HepG2 (cell line): ENCODE data around the gene TRAIP. TPM values are rescaled to one million over a fixed set of nuclear protein-coding genes. Genes with fewer than 3 reads are reported as not detected.
A peak's percentile ranks its signal among the peaks of the same experiment; 100 is the strongest.

ENCODE experiments used
- HNRNPLL ChIP-seq: fragments of 200-400 bp; formaldehyde crosslinking; IDR thresholded peaks from 2 replicates; pipeline ENCODE4 v1.6.1; 2017; ENCODE audit warnings: mild to moderate bottlenecking, low read depth, low read length; ENCODE audit not compliant: poor library complexity, severe bottlenecking
- IRF2 ChIP-seq: IDR thresholded peaks from 2 replicates; pipeline ENCODE4 v1.6.1; 2018; ENCODE audit warnings: missing genetic modification reagents, missing compliant biosample characterization
- KDM4B ChIP-seq: sonication (generic); formaldehyde crosslinking; IDR thresholded peaks from 2 replicates; pipeline ENCODE4 v1.4.0; 2020; ENCODE audit warnings: missing genetic modification reagents
- MAF1 ChIP-seq: sonication (generic); formaldehyde crosslinking; IDR thresholded peaks from 2 replicates; pipeline ENCODE4 v1.5.0; 2020; ENCODE audit warnings: missing genetic modification reagents, borderline replicate concordance
- NCOR1 ChIP-seq: fragments of 200-600 bp; sonication (generic); IDR thresholded peaks from 2 replicates; pipeline ENCODE4 v1.7.0; 2017; ENCODE audit warnings: antibody characterized with exemption, low read length, borderline replicate concordance
- NR1H2 ChIP-seq: sonication (generic); formaldehyde crosslinking; IDR thresholded peaks from 2 replicates; pipeline ENCODE4 v1.8.1; 2022; ENCODE audit warnings: low read depth, missing genetic modification reagents, borderline replicate concordance
- PHF21A ChIP-seq: sonication (generic); formaldehyde crosslinking; IDR thresholded peaks from 2 replicates; pipeline ENCODE4 v1.5.0; 2020; ENCODE audit warnings: mild to moderate bottlenecking, missing genetic modification reagents
- SAP130 ChIP-seq: IDR thresholded peaks from 2 replicates; pipeline ENCODE4 v1.6.1; 2016; ENCODE audit warnings: low read depth
- SMC3 ChIP-seq: IDR thresholded peaks from 2 replicates; pipeline ENCODE4 v1.6.1; 2011; ENCODE audit warnings: low read length, improper control_type of control experiment
- SUZ12 ChIP-seq: fragments of 150-350 bp; IDR thresholded peaks from 2 replicates; pipeline ENCODE4 v1.6.1; 2014; ENCODE audit warnings: low read depth, low read length
- XRCC5 ChIP-seq: fragments of 200-400 bp; formaldehyde crosslinking; optimal IDR thresholded peaks from 2 replicates; pipeline ENCODE3; 2017; ENCODE audit warnings: mild to moderate bottlenecking, low read length
- ZBTB3 ChIP-seq: sonication (generic); formaldehyde crosslinking; IDR thresholded peaks from 2 replicates; pipeline ENCODE4 v1.4.0; 2020; ENCODE audit warnings: low read depth, mild to moderate bottlenecking, moderate library complexity, missing genetic modification reagents, borderline replicate concordance
- ZNF556 ChIP-seq: sonication (generic); formaldehyde crosslinking; IDR thresholded peaks from 2 replicates; pipeline ENCODE4 v1.4.0; 2020; ENCODE audit warnings: mild to moderate bottlenecking, missing genetic modification reagents, borderline replicate concordance
- ZNF598 ChIP-seq: sonication (generic); formaldehyde crosslinking; IDR thresholded peaks from 2 replicates; pipeline ENCODE4 v1.5.1; 2020; ENCODE audit warnings: mild to moderate bottlenecking, missing genetic modification reagents, borderline replicate concordance
- ZNF713 ChIP-seq: sonication (generic); formaldehyde crosslinking; IDR thresholded peaks from 2 replicates; pipeline ENCODE4 v1.4.0; 2020; ENCODE audit warnings: mild to moderate bottlenecking, missing genetic modification reagents
- ZNF747 ChIP-seq: sonication (generic); formaldehyde crosslinking; IDR thresholded peaks from 2 replicates; pipeline ENCODE4 v1.8.1; 2023; ENCODE audit warnings: missing genetic modification reagents, mild to moderate bottlenecking, borderline replicate concordance
- ZNF775 ChIP-seq: sonication (generic); formaldehyde crosslinking; IDR thresholded peaks from 2 replicates; pipeline ENCODE4 v1.4.0; 2020; ENCODE audit warnings: missing genetic modification reagents, mild to moderate bottlenecking, moderate library complexity, borderline replicate concordance
- polyA plus RNA-seq, 8 experiments: library from polyadenylated mRNA; depleted of rRNA in 3 of 8; stranded (reverse) in 7 of 8; unstranded in 1 of 8; fragments of >200 nt; fragmentation: Illumina TruSeq in 4 of 8; extraction: Trizol in 4 of 8; gene quantifications; 2 replicates each; pipeline versions ENCODE4 v1.2.1 to v1.2.3, GENCODE V29; 2011 to 2016; ENCODE audit warnings: low read depth in 4 of 8, missing spikeins in 1 of 8, mixed read lengths in 1 of 8; ENCODE audit not compliant: insufficient read depth in 1 of 8
- total RNA-seq, 5 experiments: library from RNA; depleted of rRNA; stranded (reverse); fragments of >200 nt; fragmentation: Illumina TruSeq; extraction: Trizol; gene quantifications; 2 replicates each; pipeline ENCODE4 v1.2.3, GENCODE V29; 2016; ENCODE audit warnings: low read depth in 1 of 5
- TF ChIP-seq, protein P1 (sequence below): sonication (generic); formaldehyde crosslinking; IDR thresholded peaks from 2 replicates; pipeline ENCODE4 v1.8.1; 2023; ENCODE audit warnings: mild to moderate bottlenecking, missing genetic modification reagents
- TF ChIP-seq, protein P2 (sequence below): sonication (generic); formaldehyde crosslinking; IDR thresholded peaks from one replicate; pipeline ENCODE4 v1.5.1; 2020; ENCODE audit warnings: mild to moderate bottlenecking, missing genetic modification reagents; ENCODE audit errors: not compliant biosample characterization
- TF ChIP-seq, protein P3 (sequence below): IDR thresholded peaks from 2 replicates; pipeline ENCODE4 v1.6.1; 2016; ENCODE audit warnings: mild to moderate bottlenecking

TRAIP gene
- total and polyA plus RNA-seq, 2 of the 13 experiments (the other 11 are each of a cell fraction or from before 2014, with no cell fraction given), result 13.9 to 23.9 TPM

DNA sequence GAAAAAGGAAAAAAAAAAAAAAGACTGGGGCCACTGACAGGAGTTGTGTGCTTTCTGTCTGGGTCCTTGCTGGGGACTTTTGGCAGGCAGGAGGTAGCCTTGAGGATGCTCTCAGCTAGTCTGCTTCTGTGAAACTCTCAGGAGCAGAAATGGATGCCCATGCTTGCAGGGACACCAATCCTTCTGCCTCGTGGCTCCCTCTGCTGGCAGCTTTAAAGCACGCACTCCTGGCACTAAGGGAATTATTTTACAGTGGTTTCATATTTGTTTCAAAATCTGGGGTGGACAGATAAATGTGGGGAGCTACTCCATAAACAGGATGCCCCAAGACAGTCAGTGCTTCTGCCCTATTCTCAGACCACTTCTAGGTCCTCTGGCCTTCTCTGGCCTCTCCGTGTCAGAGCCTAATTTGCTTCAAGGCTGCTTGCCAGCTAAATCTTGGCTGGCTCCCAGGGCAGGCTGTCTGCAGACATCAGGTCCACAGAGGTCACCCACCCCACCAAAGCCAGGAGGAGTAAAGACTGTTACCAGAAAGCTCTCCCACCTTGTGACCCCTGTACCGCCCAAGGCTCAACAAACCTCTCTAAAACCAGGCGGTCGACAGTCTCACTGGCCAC is 17.1 kb downstream of the TRAIP start (continued):
- TF ChIP-seq, protein P1, sequence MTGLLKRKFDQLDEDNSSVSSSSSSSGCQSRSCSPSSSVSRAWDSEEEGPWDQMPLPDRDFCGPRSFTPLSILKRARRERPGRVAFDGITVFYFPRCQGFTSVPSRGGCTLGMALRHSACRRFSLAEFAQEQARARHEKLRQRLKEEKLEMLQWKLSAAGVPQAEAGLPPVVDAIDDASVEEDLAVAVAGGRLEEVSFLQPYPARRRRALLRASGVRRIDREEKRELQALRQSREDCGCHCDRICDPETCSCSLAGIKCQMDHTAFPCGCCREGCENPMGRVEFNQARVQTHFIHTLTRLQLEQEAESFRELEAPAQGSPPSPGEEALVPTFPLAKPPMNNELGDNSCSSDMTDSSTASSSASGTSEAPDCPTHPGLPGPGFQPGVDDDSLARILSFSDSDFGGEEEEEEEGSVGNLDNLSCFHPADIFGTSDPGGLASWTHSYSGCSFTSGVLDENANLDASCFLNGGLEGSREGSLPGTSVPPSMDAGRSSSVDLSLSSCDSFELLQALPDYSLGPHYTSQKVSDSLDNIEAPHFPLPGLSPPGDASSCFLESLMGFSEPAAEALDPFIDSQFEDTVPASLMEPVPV, result no peak
- TF ChIP-seq ZNF747, result no peak
- no peak for TF ChIP-seq KDM4B (CRISPR knock-in tag)
- no peak for TF ChIP-seq PHF21A (CRISPR knock-in tag)
- TF ChIP-seq ZNF598 (CRISPR knock-in tag), result 0 out of 2 replicates have a peak, but pooled peaks have one; percentile 25
- TF ChIP-seq ZNF775, result no peak
- no peak for TF ChIP-seq ZNF556 (CRISPR knock-in tag)
- no peak for TF ChIP-seq NR1H2
- peak; percentile 97 for TF ChIP-seq SMC3
- TF ChIP-seq, protein P2, sequence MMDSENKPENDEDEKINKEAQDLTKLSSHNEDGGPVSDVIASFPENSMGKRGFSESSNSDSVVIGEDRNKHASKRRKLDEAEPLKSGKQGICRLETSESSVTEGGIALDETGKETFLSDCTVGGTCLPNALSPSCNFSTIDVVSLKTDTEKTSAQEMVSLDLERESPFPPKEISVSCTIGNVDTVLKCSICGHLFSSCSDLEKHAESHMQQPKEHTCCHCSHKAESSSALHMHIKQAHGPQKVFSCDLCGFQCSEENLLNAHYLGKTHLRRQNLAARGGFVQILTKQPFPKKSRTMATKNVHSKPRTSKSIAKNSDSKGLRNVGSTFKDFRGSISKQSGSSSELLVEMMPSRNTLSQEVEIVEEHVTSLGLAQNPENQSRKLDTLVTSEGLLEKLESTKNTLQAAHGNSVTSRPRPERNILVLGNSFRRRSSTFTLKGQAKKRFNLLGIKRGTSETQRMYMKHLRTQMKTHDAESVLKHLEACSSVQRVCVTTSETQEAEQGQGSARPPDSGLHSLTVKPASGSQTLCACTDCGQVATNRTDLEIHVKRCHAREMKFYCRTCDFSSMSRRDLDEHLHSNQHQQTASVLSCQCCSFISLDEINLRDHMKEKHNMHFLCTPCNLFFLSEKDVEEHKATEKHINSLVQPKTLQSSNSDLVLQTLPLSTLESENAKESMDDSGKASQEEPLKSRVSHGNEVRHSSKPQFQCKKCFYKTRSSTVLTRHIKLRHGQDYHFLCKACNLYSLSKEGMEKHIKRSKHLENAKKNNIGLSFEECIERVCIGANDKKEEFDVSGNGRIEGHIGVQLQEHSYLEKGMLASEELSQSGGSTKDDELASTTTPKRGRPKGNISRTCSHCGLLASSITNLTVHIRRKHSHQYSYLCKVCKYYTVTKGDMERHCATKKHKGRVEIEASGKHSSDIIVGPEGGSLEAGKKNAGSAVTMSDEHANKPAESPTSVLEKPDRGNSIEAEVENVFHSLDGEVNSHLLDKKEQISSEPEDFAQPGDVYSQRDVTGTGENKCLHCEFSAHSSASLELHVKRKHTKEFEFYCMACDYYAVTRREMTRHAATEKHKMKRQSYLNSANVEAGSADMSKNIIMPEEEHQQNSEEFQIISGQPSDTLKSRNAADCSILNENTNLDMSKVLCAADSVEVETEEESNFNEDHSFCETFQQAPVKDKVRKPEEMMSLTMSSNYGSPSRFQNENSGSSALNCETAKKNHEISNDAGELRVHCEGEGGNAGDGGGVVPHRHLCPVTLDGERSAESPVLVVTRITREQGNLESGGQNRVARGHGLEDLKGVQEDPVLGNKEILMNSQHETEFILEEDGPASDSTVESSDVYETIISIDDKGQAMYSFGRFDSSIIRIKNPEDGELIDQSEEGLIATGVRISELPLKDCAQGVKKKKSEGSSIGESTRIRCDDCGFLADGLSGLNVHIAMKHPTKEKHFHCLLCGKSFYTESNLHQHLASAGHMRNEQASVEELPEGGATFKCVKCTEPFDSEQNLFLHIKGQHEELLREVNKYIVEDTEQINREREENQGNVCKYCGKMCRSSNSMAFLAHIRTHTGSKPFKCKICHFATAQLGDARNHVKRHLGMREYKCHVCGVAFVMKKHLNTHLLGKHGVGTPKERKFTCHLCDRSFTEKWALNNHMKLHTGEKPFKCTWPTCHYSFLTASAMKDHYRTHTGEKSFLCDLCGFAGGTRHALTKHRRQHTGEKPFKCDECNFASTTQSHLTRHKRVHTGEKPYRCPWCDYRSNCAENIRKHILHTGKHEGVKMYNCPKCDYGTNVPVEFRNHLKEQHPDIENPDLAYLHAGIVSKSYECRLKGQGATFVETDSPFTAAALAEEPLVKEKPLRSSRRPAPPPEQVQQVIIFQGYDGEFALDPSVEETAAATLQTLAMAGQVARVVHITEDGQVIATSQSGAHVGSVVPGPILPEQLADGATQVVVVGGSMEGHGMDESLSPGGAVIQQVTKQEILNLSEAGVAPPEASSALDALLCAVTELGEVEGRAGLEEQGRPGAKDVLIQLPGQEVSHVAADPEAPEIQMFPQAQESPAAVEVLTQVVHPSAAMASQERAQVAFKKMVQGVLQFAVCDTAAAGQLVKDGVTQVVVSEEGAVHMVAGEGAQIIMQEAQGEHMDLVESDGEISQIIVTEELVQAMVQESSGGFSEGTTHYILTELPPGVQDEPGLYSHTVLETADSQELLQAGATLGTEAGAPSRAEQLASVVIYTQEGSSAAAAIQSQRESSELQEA (CRISPR knock-in tag), result no peak
- TF ChIP-seq XRCC5, result peak; percentile 19
- TF ChIP-seq MAF1 (CRISPR knock-in tag), result no peak
- TF ChIP-seq ZBTB3 (CRISPR knock-in tag), result no peak
- peak; percentile 53 for TF ChIP-seq SAP130 (CRISPR knock-in tag)
- TF ChIP-seq, protein P3, sequence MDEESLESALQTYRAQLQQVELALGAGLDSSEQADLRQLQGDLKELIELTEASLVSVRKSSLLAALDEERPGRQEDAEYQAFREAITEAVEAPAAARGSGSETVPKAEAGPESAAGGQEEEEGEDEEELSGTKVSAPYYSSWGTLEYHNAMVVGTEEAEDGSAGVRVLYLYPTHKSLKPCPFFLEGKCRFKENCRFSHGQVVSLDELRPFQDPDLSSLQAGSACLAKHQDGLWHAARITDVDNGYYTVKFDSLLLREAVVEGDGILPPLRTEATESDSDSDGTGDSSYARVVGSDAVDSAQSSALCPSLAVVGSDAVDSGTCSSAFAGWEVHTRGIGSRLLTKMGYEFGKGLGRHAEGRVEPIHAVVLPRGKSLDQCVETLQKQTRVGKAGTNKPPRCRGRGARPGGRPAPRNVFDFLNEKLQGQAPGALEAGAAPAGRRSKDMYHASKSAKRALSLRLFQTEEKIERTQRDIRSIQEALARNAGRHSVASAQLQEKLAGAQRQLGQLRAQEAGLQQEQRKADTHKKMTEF, result no peak
- TF ChIP-seq ZNF713 (CRISPR knock-in tag), result no peak
- no peak for TF ChIP-seq NCOR1
- no peak for TF ChIP-seq HNRNPLL
- no peak for TF ChIP-seq IRF2 (CRISPR knock-in tag)
- TF ChIP-seq SUZ12, result no peak
